ENCODE data around the gene CD151. TPM values are rescaled to one million over a fixed set of nuclear protein-coding genes. Genes with fewer than 3 reads are reported as not detected.

Gene CD151
- total RNA-seq, 1 donor from 2014 or later, result 154 TPM

DNA sequence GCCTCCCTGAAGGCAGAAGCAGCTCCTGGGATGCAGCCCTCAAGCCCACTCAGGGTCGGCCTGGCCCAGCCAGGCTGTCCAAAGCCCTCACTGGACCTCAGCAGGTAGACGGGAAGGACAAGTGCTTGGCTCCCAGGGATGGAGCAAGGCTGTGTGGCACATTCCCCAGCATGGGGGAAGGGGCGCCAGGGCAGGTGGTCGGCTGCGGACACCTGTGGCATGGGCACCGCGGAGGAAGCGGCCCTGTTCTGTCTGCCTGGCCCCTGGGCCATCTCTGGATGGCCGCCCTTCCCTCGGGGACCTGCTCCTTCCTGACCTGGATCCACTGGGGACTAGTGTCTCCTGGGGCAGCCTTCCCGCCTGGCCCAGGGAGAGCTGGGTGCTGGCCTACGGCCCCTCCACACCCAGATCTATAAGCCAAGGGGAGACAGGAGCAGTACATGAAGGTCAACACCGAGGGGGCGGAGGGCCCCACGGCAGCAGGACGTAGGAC is 51.9 kb downstream of the CD151 start:
- peaks cover 12% of the 10 kb centered on the region for H3K36me3 Mint-ChIP-seq (ENCODE audit: insufficient read depth)
- H3K9me3 Mint-ChIP-seq (ENCODE audit: low read depth), result no peaks in the 10 kb centered on the region
- DNase-seq (ENCODE audit: low spot score, unreplicated experiment), result no peak
- TF ChIP-seq, protein P1, sequence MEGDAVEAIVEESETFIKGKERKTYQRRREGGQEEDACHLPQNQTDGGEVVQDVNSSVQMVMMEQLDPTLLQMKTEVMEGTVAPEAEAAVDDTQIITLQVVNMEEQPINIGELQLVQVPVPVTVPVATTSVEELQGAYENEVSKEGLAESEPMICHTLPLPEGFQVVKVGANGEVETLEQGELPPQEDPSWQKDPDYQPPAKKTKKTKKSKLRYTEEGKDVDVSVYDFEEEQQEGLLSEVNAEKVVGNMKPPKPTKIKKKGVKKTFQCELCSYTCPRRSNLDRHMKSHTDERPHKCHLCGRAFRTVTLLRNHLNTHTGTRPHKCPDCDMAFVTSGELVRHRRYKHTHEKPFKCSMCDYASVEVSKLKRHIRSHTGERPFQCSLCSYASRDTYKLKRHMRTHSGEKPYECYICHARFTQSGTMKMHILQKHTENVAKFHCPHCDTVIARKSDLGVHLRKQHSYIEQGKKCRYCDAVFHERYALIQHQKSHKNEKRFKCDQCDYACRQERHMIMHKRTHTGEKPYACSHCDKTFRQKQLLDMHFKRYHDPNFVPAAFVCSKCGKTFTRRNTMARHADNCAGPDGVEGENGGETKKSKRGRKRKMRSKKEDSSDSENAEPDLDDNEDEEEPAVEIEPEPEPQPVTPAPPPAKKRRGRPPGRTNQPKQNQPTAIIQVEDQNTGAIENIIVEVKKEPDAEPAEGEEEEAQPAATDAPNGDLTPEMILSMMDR (IDR thresholded peaks at IDR 0.05; ENCODE audit: unreplicated experiment), result no peak
- H3K27ac Mint-ChIP-seq, result no peak overlapping the region
- no peaks in the 10 kb centered on the region for H3K27me3 Mint-ChIP-seq
- no peaks in the 10 kb centered on the region for H3K4me1 Mint-ChIP-seq (ENCODE audit: low read depth)
- H3K4me3 Mint-ChIP-seq (ENCODE audit: low read depth), result no peak overlapping the region

DNA sequence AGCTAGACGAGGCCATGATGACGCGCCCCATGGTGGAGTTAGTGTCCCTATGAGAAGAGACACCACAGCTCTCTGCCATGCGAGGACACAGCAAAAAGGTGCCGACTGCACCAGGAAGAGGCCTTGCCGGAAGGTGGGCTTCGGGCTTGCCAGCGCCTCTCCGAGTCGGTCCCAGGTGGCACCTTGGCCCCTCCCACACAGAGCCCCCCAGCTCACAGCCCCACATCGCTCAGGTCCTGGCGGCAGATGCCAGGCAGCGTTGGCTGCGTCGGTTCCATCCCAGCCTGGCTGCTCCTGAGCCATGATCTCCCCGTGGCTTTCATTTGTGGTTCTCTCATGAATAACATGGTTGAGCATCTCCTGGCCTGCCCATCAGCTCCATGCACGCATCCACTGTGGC is 53.8 kb downstream of the CD151 start:
- Mint-ChIP-seq H3K4me3 (ENCODE audit: low read depth) (no peak overlapping the region), H3K36me3 (ENCODE audit: insufficient read depth) (peaks cover 10% of the 10 kb centered on the region), H3K27me3 (no peaks in the 10 kb centered on the region), H3K27ac (no peak overlapping the region), H3K9me3 (ENCODE audit: low read depth) (no peaks in the 10 kb centered on the region), H3K4me1 (ENCODE audit: low read depth) (no peaks in the 10 kb centered on the region)
- no peak for DNase-seq (ENCODE audit: low spot score, unreplicated experiment)
- TF ChIP-seq, protein P1 (IDR thresholded peaks at IDR 0.05; ENCODE audit: unreplicated experiment), result no peak

DNA sequence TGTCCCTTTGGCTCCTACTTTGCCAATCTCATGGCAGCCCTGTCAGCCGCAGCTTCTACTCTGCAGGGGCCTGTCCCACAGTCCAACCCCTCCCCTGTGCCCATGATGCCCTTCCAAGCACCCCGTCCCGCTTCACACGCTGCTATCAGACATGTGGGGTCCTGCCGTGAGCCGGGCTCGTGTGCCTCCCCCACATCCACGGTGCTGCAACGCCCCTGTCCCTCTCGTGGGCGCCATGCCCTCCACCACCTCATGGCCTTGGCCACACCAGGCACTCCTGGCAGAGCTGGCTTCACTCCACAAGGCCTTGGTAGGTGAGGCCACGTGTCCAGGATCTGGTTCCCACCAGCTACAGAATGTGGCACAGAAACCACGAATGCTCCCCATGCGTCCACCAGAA is 54.8 kb downstream of the CD151 start:
- no peak for DNase-seq (ENCODE audit: low spot score, unreplicated experiment)
- H3K27ac Mint-ChIP-seq, result no peak overlapping the region
- no peaks in the 10 kb centered on the region for H3K27me3 Mint-ChIP-seq
- no peaks in the 10 kb centered on the region for H3K9me3 Mint-ChIP-seq (ENCODE audit: low read depth)
- no peak overlapping the region for H3K4me3 Mint-ChIP-seq (ENCODE audit: low read depth)
- TF ChIP-seq, protein P1 (IDR thresholded peaks at IDR 0.05; ENCODE audit: unreplicated experiment), result no peak
- no peaks in the 10 kb centered on the region for H3K4me1 Mint-ChIP-seq (ENCODE audit: low read depth)
- peaks cover 6% of the 10 kb centered on the region for H3K36me3 Mint-ChIP-seq (ENCODE audit: insufficient read depth)

Other genes with a start within 250 kb of the CD151 start
- 8.7 and 12.6 TPM in 2 replicates for gene IRF7, start 217.0 kb upstream of the CD151 start, total RNA-seq
- 0.24 and 0.98 TPM in 2 replicates for gene CDHR5, start 208.0 kb upstream of the CD151 start, total RNA-seq
- 2.9 and 3.8 TPM in 2 replicates for gene SCT, start 205.8 kb upstream of the CD151 start, total RNA-seq
- gene DRD4, start 195.7 kb upstream of the CD151 start, total RNA-seq, result 1.1 and 2.7 TPM in 2 replicates
- 49.2 and 57.0 TPM in 2 replicates for gene DEAF1, start 137.7 kb upstream of the CD151 start, total RNA-seq
- gene TMEM80, start 137.1 kb upstream of the CD151 start, total RNA-seq, result 29.4 and 32.6 TPM in 2 replicates
- gene EPS8L2, start 126.7 kb upstream of the CD151 start, total RNA-seq, result 100.0 and 111 TPM in 2 replicates
- 112 and 120 TPM in 2 replicates for gene TALDO1, start 85.5 kb upstream of the CD151 start, total RNA-seq
- gene GATD1, start 55.5 kb upstream of the CD151 start, total RNA-seq, result 74.1 and 75.4 TPM in 2 replicates
- gene CEND1, start 42.9 kb upstream of the CD151 start, total RNA-seq, result not detected in 2 replicates
- 40.5 and 48.9 TPM in 2 replicates for gene SLC25A22, start 34.7 kb upstream of the CD151 start, total RNA-seq
- gene PIDD1, start 27.7 kb upstream of the CD151 start, total RNA-seq, result 33.3 and 35.0 TPM in 2 replicates
- gene RPLP2, start 23.0 kb upstream of the CD151 start, total RNA-seq, result 1,463 and 1,530 TPM in 2 replicates
- gene PNPLA2, start 14.0 kb upstream of the CD151 start, total RNA-seq, result 47.3 and 51.1 TPM in 2 replicates
- gene CRACR2B, start 5.0 kb upstream of the CD151 start, total RNA-seq, result 50.9 and 52.9 TPM in 2 replicates
- gene POLR2L, start 9.6 kb downstream of the CD151 start, total RNA-seq, result 89.6 and 97.9 TPM in 2 replicates
- 24.9 and 27.7 TPM in 2 replicates for gene TSPAN4, start 9.9 kb downstream of the CD151 start, total RNA-seq
- gene CHID1, start 77.9 kb downstream of the CD151 start, total RNA-seq, result 79.1 and 87.0 TPM in 2 replicates
- gene AP2A2, start 92.9 kb downstream of the CD151 start, total RNA-seq, result 86.6 and 88.8 TPM in 2 replicates
- gene MUC6, start 203.8 kb downstream of the CD151 start, total RNA-seq, result 1.6 and 1.9 TPM in 2 replicates
- not detected in 2 replicates for gene MUC2, start 241.9 kb downstream of the CD151 start, total RNA-seq

Data from progenitor cell of endocrine pancreas (in vitro differentiated cells).